ENCODE measurements around the gene NDUFB5.
A peak's percentile ranks its signal among the peaks of the same experiment; 100 is the strongest.
"Not testable (repeated sequence)": the region's sequence is repeated elsewhere in the genome, so short reads cannot be mapped to it uniquely, and the experiment has no call there.

Gene NDUFB5

DNA sequence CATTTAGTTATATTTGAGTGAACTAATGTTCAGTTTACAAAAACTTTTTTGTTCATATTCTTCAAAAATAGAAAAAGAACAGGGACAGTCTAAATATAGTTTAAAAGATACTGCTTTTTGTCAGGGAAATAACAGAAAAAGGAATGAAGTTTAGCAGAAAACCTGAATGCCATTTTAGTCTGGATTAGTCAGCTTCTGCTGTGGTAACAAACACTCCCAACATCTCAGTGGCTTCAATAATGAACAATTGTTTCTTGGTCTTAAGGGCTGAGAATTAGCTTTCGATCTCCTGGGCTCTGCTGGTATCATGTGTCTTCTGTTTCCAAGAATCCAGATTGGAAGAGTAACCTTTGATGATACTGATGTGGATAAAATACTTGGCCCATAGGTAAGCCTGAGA, 35.9 kb downstream of the NDUFB5 start:
- DNase-seq = no peak

GRCh38 chr3:179642871-179643270, 38.3 kb downstream of the NDUFB5 start:
- DNase-seq = no peak

- DNase-seq = not testable (repeated sequence)
Observed at GRCh38 chr3:179643837-179644236, 39.2 kb downstream of the NDUFB5 start.

DNA sequence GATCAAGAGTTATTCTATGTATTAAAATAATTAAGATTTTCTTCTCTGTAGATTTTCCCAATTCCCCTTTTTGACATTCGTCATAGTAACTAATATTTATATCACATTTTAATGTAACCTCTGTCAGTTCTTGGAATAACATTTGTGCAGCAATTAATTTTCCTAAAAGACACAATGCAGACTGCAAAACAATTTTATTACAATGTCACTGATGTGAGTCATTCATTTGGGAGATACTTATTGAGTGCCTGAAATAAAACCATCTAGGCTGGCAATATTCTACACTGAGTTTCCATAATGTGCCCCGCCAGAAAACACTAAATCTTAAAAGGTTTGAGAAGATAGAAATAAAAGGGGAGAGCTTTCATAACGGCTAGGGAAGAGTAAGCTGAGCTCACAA, 41.6 kb downstream of the NDUFB5 start:
- DNase-seq = no peak

- DNase-seq = no peak
Observed at GRCh38 chr3:179651687-179652446, 47.3 kb downstream of the NDUFB5 start.

- DNase-seq = peak; percentile 44 to 52
Observed at GRCh38 chr3:179652447-179653095, 48.0 kb downstream of the NDUFB5 start, which contains the start of gene USP13. USP13 (plus strand) TSS chr3:179653040; CDS start chr3:179653226, 186 bp downstream.

GRCh38 chr3:179653096-179653797, 48.7 kb downstream of the NDUFB5 start:
- DNase-seq = peak; percentile 54 to 64

DNA sequence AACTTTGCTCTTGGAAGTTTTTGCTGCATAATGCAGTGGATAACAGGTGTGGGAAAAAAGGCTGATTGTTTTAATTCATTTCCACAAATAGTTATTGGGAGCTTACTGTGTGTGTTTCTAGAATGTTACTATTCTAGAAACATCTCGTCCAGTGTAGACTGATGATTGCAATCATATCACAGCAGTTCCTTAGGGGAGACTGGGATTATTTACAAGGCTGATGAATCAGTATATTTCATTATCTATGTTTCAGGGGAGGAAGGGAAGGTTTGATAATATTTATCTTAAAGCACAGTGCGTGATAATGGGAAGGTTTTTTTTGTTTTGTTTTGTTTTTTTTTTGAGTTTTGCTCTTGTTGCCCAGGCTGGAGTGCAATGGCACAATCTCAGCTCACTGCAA, 50.6 kb downstream of the NDUFB5 start:
- DNase-seq = no peak

DNA sequence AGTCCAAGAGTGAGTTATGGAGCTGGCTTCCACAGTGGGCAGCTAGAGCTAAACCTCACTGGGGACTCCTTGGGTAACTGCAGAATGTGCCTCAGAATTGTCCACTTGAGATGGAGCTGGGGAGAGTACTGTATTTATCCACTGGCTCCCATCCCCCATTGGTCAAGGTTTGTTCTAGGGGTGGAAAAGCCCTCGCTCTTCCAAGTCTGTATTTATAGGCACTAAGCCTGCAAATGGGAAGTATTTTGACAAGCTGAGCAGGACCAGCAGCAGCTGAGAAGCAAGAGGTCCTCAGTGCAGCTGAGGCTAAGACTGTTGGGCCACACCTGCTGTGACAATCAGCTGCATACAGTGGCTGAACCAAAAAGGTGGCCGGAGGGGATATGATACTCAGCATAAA, 54.0 kb downstream of the NDUFB5 start:
- no peak for DNase-seq

DNA sequence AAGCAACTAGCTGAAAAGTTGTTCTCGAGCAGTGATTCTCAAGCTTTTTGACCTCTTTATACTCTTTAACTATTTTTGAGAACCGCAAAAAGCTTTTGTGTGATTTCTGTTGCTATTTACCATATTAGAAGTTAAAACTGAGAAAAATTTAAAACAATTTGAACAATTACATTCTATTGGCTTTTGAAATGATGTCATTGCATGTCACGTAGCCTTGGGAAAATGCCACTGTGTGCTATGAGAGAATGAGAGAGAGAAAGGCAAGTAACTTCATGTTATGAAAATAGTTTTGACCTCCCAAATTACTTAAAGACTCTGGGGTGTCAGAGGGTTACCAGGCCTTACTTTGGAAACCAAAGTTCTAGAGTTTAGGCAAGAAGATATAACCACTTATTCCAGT, 56.3 kb downstream of the NDUFB5 start:
- DNase-seq = no peak

DNA sequence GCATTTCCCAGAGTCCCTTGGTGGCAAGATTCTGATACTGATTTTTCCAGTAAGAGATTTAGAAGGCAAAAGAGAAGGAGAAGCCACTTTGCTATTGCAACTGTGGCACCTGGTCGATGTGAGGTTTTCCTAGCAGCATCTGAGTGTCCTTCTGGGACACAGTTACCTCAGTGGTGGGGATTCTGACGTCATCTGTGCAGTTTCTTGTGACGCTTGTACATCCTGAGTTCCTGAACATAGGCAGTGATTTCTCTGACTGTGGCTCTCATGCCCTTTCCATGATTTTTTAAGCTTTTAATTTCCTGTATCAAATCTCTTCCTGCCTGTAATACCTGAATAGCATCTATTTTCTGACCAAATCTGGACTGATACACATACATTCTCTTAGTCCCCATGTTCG, 57.2 kb downstream of the NDUFB5 start:
- DNase-seq = no peak

- DNase-seq = no peak
Observed at GRCh38 chr3:179663093-179663492, 58.5 kb downstream of the NDUFB5 start.

DNA sequence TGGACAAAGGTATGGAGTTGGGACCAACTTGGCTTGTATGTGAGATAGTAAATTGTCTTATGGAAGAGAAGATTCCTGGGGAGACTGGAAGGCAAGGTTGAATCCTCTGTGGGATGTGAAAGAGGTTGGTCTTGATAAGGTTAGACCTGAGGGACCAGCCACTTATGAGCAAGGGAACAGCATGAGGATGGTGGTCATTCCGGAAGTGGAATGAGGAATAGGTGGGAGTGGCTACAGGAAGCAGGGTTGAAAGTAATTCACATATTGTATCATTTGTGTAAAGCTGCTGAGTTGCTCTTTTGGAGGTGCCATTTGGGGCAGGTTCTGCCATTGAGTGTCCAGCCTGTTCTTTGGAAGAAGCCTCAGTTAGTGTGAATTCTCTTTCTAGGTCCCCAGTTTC, 61.4 kb downstream of the NDUFB5 start:
- DNase-seq = no peak

GRCh38 chr3:179666436-179667035, 61.9 kb downstream of the NDUFB5 start:
- DNase-seq = no peak

DNA sequence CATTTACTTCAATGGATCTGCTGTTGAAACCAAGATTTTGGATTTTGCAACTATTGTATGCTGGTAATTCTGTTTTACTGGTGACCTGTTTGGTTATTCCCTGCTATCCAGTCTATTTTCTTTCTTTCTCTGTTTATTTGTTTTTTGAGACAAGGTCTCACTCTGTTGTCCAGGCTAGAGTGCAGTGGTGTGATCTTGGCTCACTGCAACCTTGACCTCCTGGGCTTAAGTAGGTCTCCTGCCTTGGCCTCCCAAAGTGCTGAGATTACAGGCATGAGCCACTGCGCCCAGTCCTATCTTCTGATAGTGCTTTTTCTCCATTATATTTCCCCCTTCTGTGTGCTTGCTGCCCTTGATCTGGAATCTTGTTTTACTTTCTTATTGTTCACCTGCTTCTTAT, 63.8 kb downstream of the NDUFB5 start:
- no peak for DNase-seq

DNA sequence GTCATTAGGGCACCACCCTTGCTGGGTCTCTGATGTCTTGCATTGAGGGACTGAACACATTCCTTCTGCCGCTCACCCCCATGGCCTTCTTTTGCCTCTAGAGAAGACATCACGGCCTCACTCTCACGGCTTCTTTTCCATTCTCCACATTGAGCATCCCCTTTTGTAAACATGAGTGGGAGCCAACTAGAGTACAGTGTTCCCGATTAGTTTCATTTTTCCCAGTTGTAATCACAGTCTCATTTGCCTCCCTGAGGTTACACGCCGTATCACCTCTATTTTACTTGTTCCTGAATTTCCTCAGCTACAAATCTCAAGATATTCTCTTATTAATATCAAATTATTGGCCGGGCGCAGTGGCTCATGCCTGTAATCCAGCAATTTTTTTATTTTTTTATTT, 65.7 kb downstream of the NDUFB5 start:
- no peak for DNase-seq

- DNase-seq = no peak
Observed at GRCh38 chr3:179671309-179671708, 66.7 kb downstream of the NDUFB5 start.

- no peak for DNase-seq
Observed at GRCh38 chr3:179671747-179672242, 67.2 kb downstream of the NDUFB5 start.

DNA sequence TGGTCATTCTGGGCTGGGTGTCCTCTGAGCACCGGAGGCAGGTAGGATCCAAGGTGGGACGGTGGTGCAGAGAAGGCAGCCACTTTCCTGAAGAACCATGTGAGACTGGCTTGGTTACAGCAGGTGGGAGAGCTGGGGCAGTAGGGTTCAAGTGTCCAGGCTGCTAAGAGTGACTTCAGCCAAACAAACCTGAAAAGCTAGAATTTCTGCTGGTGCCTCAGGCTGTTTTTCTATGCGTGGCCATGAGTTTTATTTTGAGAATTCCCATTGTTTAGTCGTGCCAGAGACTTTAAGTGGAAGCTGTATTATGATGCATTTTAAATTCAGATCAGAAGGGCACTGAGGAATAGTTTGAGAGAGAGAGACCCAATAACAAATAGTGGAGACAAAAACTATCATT, 68.3 kb downstream of the NDUFB5 start:
- no peak for DNase-seq

DNA sequence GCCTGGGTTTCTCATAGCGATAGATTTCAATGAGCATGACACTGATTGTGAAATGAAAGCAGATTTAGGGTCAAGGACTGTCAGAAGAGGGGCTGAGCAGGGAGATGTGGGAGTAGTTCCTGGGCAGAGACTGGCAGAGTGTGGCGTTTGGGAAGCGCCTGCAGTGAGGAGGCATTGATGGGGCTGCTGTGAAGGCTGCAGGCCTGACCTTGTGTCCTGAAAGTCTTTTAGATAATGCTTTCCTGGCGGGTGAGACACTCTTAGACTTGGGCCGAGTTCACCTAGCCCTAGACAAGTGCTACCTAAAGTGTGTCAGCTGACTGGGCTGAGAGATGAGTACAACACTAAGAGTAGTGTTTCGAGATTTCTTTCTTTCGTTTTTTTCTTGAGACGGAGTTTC, 68.9 kb downstream of the NDUFB5 start:
- no peak for DNase-seq

DNA sequence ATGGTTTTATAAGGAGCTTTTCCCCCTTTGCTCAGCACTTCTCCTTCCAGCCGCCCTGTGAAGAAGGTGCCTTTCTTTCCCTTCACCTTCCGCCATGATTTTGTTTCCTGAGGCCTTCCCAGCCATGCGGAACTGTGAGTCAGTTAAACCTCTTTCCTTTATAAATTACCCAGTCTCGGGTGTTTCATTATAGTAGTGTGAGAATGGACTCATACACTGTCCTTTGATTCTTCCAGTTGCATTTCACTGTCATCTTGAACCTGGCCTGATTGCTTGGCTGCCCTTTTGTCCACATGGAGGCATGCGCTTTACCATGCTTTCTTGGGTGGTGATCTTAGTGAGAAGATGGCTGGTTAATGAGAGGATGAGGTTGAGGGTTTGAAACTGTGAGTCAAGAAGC, 71.5 kb downstream of the NDUFB5 start:
- DNase-seq = no peak

Data from activated CD4-positive, alpha-beta T cell treated with anti-CD3 and anti-CD28 coated beads for 4 hours (primary cell).